Prostate gland (tissue), 2 donors: ENCODE results near the gene STX7. TPM values are rescaled to one million over a fixed set of nuclear protein-coding genes. Genes with fewer than 3 reads are reported as not detected.

Source experiments
- DNase-seq: peaks from one replicate; pipeline ENCODE4 v3.0.0-alpha.2; 2019; ENCODE audit warnings: low spot score
- H3K27ac ChIP-seq, 2 donors: fragments of 200-600 bp; sonication (generic); 2 replicates each; pipeline ENCODE4 v1.5.1; 2017 to 2019
- H3K27me3 ChIP-seq: fragments of 200-600 bp; sonication (generic); replicated peaks from 2 replicates; pipeline ENCODE4 v1.5.1; 2019; ENCODE audit not compliant: insufficient read depth
- H3K36me3 ChIP-seq, 2 donors: fragments of 200-600 bp; sonication (generic); 1 replicate in 1 of 2; 2 replicates in 1 of 2; pipeline versions ENCODE4 v1.5.1 to v1.8.1; 2017 to 2019
- H3K4me1 ChIP-seq: fragments of 200-600 bp; sonication (generic); replicated peaks from 2 replicates; pipeline ENCODE4 v1.5.1; 2019
- H3K4me3 ChIP-seq, 2 donors: fragments of 200-600 bp; sonication (generic); 2 replicates each; pipeline ENCODE4 v1.5.1; 2017 to 2019
- H3K9me3 ChIP-seq: fragments of 200-600 bp; sonication (generic); 2 replicates; pipeline ENCODE4 v1.5.1; 2017
- CTCF ChIP-seq, 4 experiments: fragments of 200-600 bp in 2 of 4; fragments of 450-650 bp in 2 of 4; sonication (generic) in 2 of 4; IDR thresholded peaks; 1 replicate in 3 of 4; 2 replicates in 1 of 4; pipeline ENCODE4 v1.5.1; 2016 to 2019; ENCODE audit warnings: antibody characterized with exemption in 4 of 4, mild to moderate bottlenecking in 2 of 4, moderate library complexity in 2 of 4
- POLR2A ChIP-seq: fragments of 450-650 bp; IDR thresholded peaks from one replicate; pipeline ENCODE4 v1.6.1; 2016; ENCODE audit warnings: antibody characterized with exemption, mild to moderate bottlenecking
- POLR2AphosphoS5 ChIP-seq: sonication (generic); formaldehyde crosslinking; IDR thresholded peaks from one replicate; pipeline ENCODE4 v1.6.1; 2017; ENCODE audit warnings: antibody characterized with exemption
- WGBS: methylation state at CpG from one replicate; pipeline ENCODE4 v1.1.5; 2018; 5-methylcytosine and 5-hydroxymethylcytosine counted together
- intact Hi-C: fragments of 100-400 bp; cut with DNase I; formaldehyde crosslinking; loops from one replicate; pipeline ENCODE4 v1.14.2; 2022
- total RNA-seq, 2 donors: library from RNA; depleted of rRNA; stranded (reverse); fragments of >200 nt; gene quantifications; one replicate each; pipeline ENCODE4 v1.1.0, GENCODE V29; 2016

The STX7 gene
- total RNA-seq, 2 donors from 2014 or later, result 17.6 to 27.1 TPM

GRCh38 chr6:132527791-132528190 is 14.9 kb upstream of the STX7 start:
- 72% methylated on average over 6 of the region's 6 CpGs for WGBS
- no peaks in the 10 kb centered on the region for H3K4me1 ChIP-seq
- H3K27ac ChIP-seq, result no peak overlapping the region
- no peak for TF ChIP-seq POLR2AphosphoS5
- no peak for TF ChIP-seq CTCF (IDR thresholded peaks at IDR 0.05)
- no peak for TF ChIP-seq POLR2A
- H3K36me3 ChIP-seq, result no peaks in the 10 kb centered on the region
- no peaks in the 10 kb centered on the region for H3K27me3 ChIP-seq
- no peak for DNase-seq
- intact Hi-C loops, result no loop called here
- H3K9me3 ChIP-seq, result no peaks in the 10 kb centered on the region
- H3K4me3 ChIP-seq, result no peak overlapping the region

- no peaks in the 10 kb centered on the region for H3K36me3 ChIP-seq
- TF ChIP-seq POLR2AphosphoS5, result no peak
- TF ChIP-seq CTCF (IDR thresholded peaks at IDR 0.05), result no peak
- TF ChIP-seq POLR2A, result no peak
- WGBS, result 76% methylated on average over 2 of the region's 2 CpGs
- DNase-seq, result no peak
- H3K4me1 ChIP-seq, result no peaks in the 10 kb centered on the region
- H3K27me3 ChIP-seq, result no peaks in the 10 kb centered on the region
- no peak overlapping the region for H3K27ac ChIP-seq
- no peaks in the 10 kb centered on the region for H3K9me3 ChIP-seq
- no peak overlapping the region for H3K4me3 ChIP-seq
- intact Hi-C loops, result no loop called here
Measured at GRCh38 chr6:132526461-132526860, 13.5 kb upstream of the STX7 start.

- intact Hi-C loops, result no loop called here
- TF ChIP-seq POLR2A (no peak), POLR2AphosphoS5 (no peak), CTCF (IDR thresholded peaks at IDR 0.05) (no peak)
Measured at GRCh38 chr6:132525866-132526265, 12.9 kb upstream of the STX7 start.

GRCh38 chr6:132524646-132525045 is 11.7 kb upstream of the STX7 start:
- DNase-seq, result no peak
- intact Hi-C loops, result no loop called here
- Histone ChIP-seq H3K36me3 (no peaks in the 10 kb centered on the region), H3K4me1 (no peaks in the 10 kb centered on the region), H3K9me3 (no peaks in the 10 kb centered on the region), H3K27me3 (no peaks in the 10 kb centered on the region), H3K27ac (no peak overlapping the region), H3K4me3 (no peak overlapping the region)
- 55% methylated on average over 5 of the region's 5 CpGs for WGBS
- TF ChIP-seq POLR2A, result no peak
- no peak for TF ChIP-seq POLR2AphosphoS5
- TF ChIP-seq CTCF (IDR thresholded peaks at IDR 0.05), result no peak

More at GRCh38 chr6:132525866-132526265, 12.9 kb upstream of the STX7 start:
- Histone ChIP-seq H3K9me3 (no peaks in the 10 kb centered on the region), H3K36me3 (no peaks in the 10 kb centered on the region), H3K4me3 (no peak overlapping the region), H3K27ac (no peak overlapping the region), H3K27me3 (no peaks in the 10 kb centered on the region), H3K4me1 (no peaks in the 10 kb centered on the region)
- WGBS, result 82% methylated on average over 4 of the region's 4 CpGs
- no peak for DNase-seq

- H3K4me1 ChIP-seq, result no peaks in the 10 kb centered on the region
- no peaks in the 10 kb centered on the region for H3K36me3 ChIP-seq
- no peaks in the 10 kb centered on the region for H3K27me3 ChIP-seq
- H3K4me3 ChIP-seq, result no peak overlapping the region
- H3K27ac ChIP-seq, result no peak overlapping the region
- DNase-seq, result no peak
- H3K9me3 ChIP-seq, result no peaks in the 10 kb centered on the region
- intact Hi-C loops, result no loop called here
- TF ChIP-seq CTCF (IDR thresholded peaks at IDR 0.05) (no peak), POLR2A (no peak), POLR2AphosphoS5 (no peak)
- WGBS, result 71% methylated on average over 2 of the region's 2 CpGs
Measured at GRCh38 chr6:132520953-132521352, 8.0 kb upstream of the STX7 start.
